Measurements from ENCODE around the gene SLC18B1.
"Not testable (repeated sequence)": the region's sequence is repeated elsewhere in the genome, so short reads cannot be mapped to it uniquely, and the experiment has no call there.

The SLC18B1 gene

GRCh38 chr6:132798869-132799538 lies 567 bp upstream of the SLC18B1 start:
- peak; percentile 76 for DNase-seq (ENCODE audit: low spot score)

- no peak for DNase-seq (ENCODE audit: low spot score)
These were observed 3.0 kb downstream of the SLC18B1 start for GRCh38 chr6:132795461-132795860.

- DNase-seq (ENCODE audit: low spot score) = no peak
These were observed 5.9 kb downstream of the SLC18B1 start for GRCh38 chr6:132792510-132792909.

GRCh38 chr6:132790450-132790849 lies 8.0 kb downstream of the SLC18B1 start:
- DNase-seq (ENCODE audit: low spot score) = no peak

GRCh38 chr6:132789396-132789776 lies 9.1 kb downstream of the SLC18B1 start:
- no peak for DNase-seq (ENCODE audit: low spot score)

- no peak for DNase-seq (ENCODE audit: low spot score)
These were observed 9.6 kb downstream of the SLC18B1 start for GRCh38 chr6:132788658-132789395.

GRCh38 chr6:132785936-132786335 lies 12.5 kb downstream of the SLC18B1 start:
- DNase-seq (ENCODE audit: low spot score) = no peak

- DNase-seq (ENCODE audit: low spot score) = no peak
These were observed 17.6 kb downstream of the SLC18B1 start for GRCh38 chr6:132780770-132781371.

- not testable (repeated sequence) for DNase-seq (ENCODE audit: low spot score)
These were observed 20.6 kb downstream of the SLC18B1 start for GRCh38 chr6:132777881-132778280.

- no peak for DNase-seq (ENCODE audit: low spot score)
These were observed 30.4 kb downstream of the SLC18B1 start for GRCh38 chr6:132768051-132768517.

- DNase-seq (ENCODE audit: low spot score) = no peak
These were observed 32.9 kb downstream of the SLC18B1 start for GRCh38 chr6:132765560-132765959.

GRCh38 chr6:132764370-132764769 lies 34.1 kb downstream of the SLC18B1 start:
- no peak for DNase-seq (ENCODE audit: low spot score)

GRCh38 chr6:132763269-132763668 lies 35.2 kb downstream of the SLC18B1 start:
- DNase-seq (ENCODE audit: low spot score) = peak; percentile 56

- DNase-seq (ENCODE audit: low spot score) = no peak
These were observed 38.2 kb downstream of the SLC18B1 start for GRCh38 chr6:132760256-132760655.

GRCh38 chr6:132758689-132759088 lies 39.7 kb downstream of the SLC18B1 start:
- DNase-seq (ENCODE audit: low spot score) = no peak

- DNase-seq (ENCODE audit: low spot score) = no peak
These were observed 46.2 kb downstream of the SLC18B1 start for GRCh38 chr6:132752255-132752654.

GRCh38 chr6:132751828-132752227 lies 46.6 kb downstream of the SLC18B1 start:
- DNase-seq (ENCODE audit: low spot score) = no peak

- no peak for DNase-seq (ENCODE audit: low spot score)
These were observed 47.1 kb downstream of the SLC18B1 start for GRCh38 chr6:132751306-132751705.

- no peak for DNase-seq (ENCODE audit: low spot score)
These were observed 47.8 kb downstream of the SLC18B1 start for GRCh38 chr6:132750455-132751248.

GRCh38 chr6:132749111-132749510 lies 49.3 kb downstream of the SLC18B1 start:
- no peak for DNase-seq (ENCODE audit: low spot score)

GRCh38 chr6:132748446-132748845 lies 50.0 kb downstream of the SLC18B1 start:
- no peak for DNase-seq (ENCODE audit: low spot score)

GRCh38 chr6:132746048-132746447 lies 52.4 kb downstream of the SLC18B1 start:
- DNase-seq (ENCODE audit: low spot score) = no peak

All from CD4-positive, alpha-beta T cell treated with Interleukin-15 for 4 hours (primary cell).